AG04449 (cell line): ENCODE measurements around the gene STAG1.

Source experiments
- CTCF ChIA-PET: fragments of 350-600 bp; formaldehyde crosslinking; extraction: SDS; loops from one replicate; lab custom pipeline; 2021; ENCODE audit warnings: antibody characterized with exemption; lab: Yijun Ruan, JAX
- POLR2A ChIA-PET: fragments of 400-600, 350-600 bp; formaldehyde crosslinking; extraction: SDS; loops from one replicate; lab custom pipeline; 2020; ENCODE audit warnings: antibody characterized with exemption, inconsistent platforms; lab: Yijun Ruan, JAX
- DNase-seq: peaks from one replicate; pipeline ENCODE4 v3.0.0-alpha.2; 2010; ENCODE audit warnings: low read depth, low spot score
- H3K4me3 ChIP-seq: 2 replicates; pipeline ENCODE4 v1.5.1; 2011; ENCODE audit warnings: low read depth, mild to moderate bottlenecking, control low read depth, low read length
- CTCF ChIP-seq: IDR thresholded peaks from one replicate; pipeline ENCODE4 v1.5.1; 2011; ENCODE audit warnings: mild to moderate bottlenecking, moderate library complexity, low read length, control low read depth, inconsistent platforms; ENCODE audit not compliant: insufficient read depth; ENCODE audit errors: missing control alignments

The STAG1 gene

GRCh38 chr3:136787349-136787748 is 35.2 kb upstream of the STAG1 start:
- DNase-seq = peak; percentile 31
- POLR2A ChIA-PET = interaction anchor here (0.5 to 1.6 kb wide), 3 partner anchors 27 to 75 kb away, joined by 3 to 11 read pairs (median 6); partner anchors contain the start of genes NCK1 and STAG1

GRCh38 chr3:136783708-136784191 is 31.6 kb upstream of the STAG1 start:
- no peak for TF ChIP-seq CTCF
- POLR2A ChIA-PET = no interaction called here
- CTCF ChIA-PET = interaction anchor here (0.8 to 2.0 kb wide), 3 partner anchors 8 to 231 kb away, joined by 3 to 7 read pairs (median 4); no protein-coding TSS in a partner anchor
- no peak for DNase-seq
- no peak overlapping the region for H3K4me3 ChIP-seq

More at GRCh38 chr3:136787349-136787748, 35.2 kb upstream of the STAG1 start:
- no peak for TF ChIP-seq CTCF
- no peak overlapping the region for H3K4me3 ChIP-seq
- CTCF ChIA-PET = interaction anchor here (0.9 to 1.4 kb wide), 3 partner anchors 8 to 69 kb away, joined by 3 read pairs; no protein-coding TSS in a partner anchor

- no peak for DNase-seq
- H3K4me3 ChIP-seq = no peak overlapping the region
- ChIA-PET CTCF (interaction anchor here (2.8 kb wide), 1 partner anchor 28 kb away, joined by 10 read pairs; the partner anchor contains the start of gene STAG1), POLR2A (no interaction called here)
- TF ChIP-seq CTCF = no peak
These were observed 28.6 kb upstream of the STAG1 start for GRCh38 chr3:136780741-136781140.

GRCh38 chr3:136778865-136779264 is 26.7 kb upstream of the STAG1 start:
- CTCF ChIA-PET = interaction anchor here (0.9 to 2.8 kb wide), 3 partner anchors 19 to 235 kb away, joined by 3 to 10 read pairs (median 4); partner anchors contain the start of gene STAG1
- H3K4me3 ChIP-seq = no peak overlapping the region
- peak; percentile 16 for DNase-seq
- POLR2A ChIA-PET = no interaction called here
- TF ChIP-seq CTCF = no peak

GRCh38 chr3:136772709-136773108 is 20.5 kb upstream of the STAG1 start:
- POLR2A ChIA-PET = no interaction called here
- no peak for TF ChIP-seq CTCF
- DNase-seq = no peak
- CTCF ChIA-PET = interaction anchor here (0.8 to 1.4 kb wide), 3 partner anchors 14 to 381 kb away, joined by 3 to 4 read pairs (median 3); partner anchors contain the start of gene STAG1
- no peak overlapping the region for H3K4me3 ChIP-seq
